HCT116 (cell line): ENCODE data around the gene ATXN1. TPM values are rescaled to one million over a fixed set of nuclear protein-coding genes. Genes with fewer than 3 reads are reported as not detected.
"Not testable (repeated sequence)": the region's sequence is repeated elsewhere in the genome, so short reads cannot be mapped to it uniquely, and the experiment has no call there.

Source experiments
- ATAC-seq: fragments of 200-7000 bp; cut with Tn5 transposase; 2 replicates; pipeline ENCODE4 v1.9.1; 2020; ENCODE audit warnings: mild to moderate bottlenecking, moderate library complexity
- BruUV-seq: library from RNA; stranded (reverse); fragments of 400-500 nt; replicated peaks from 2 replicates; lab custom pipeline; 2021; lab: Mats Ljungman, UMichigan
- CTCF ChIA-PET: fragments of 300-600 bp; sonication (Branson Sonifier 250); formaldehyde crosslinking; loops from one replicate; lab custom pipeline; 2021; ENCODE audit warnings: antibody characterized with exemption; lab: Charles Lee
- POLR2A ChIA-PET: fragments of 300-600, 350-600 bp; sonication (Branson Sonifier 250); formaldehyde crosslinking; loops from one replicate; lab custom pipeline; 2021; ENCODE audit warnings: antibody characterized with exemption; lab: Charles Lee
- RAD21 ChIA-PET, 2 experiments: fragments of 300-600 bp; sonication (Branson Sonifier 250); formaldehyde crosslinking; loops; one replicate each; lab custom pipeline; 2023; ENCODE audit warnings: low total read pairs in 2 of 2; ENCODE audit not compliant: uncharacterized antibody in 2 of 2, unreplicated experiment in 2 of 2, low non-redundant PET in 1 of 2; lab: Charles Lee
- DNase-seq: peaks from one replicate; pipeline ENCODE4 v3.0.0-alpha.2; 2010; ENCODE audit warnings: low read depth, low spot score
- H2AFZ ChIP-seq: fragments of 200-600 bp; shearing (Covaris generic), sonication (generic); 2 replicates; pipeline ENCODE4 v1.6.1; 2017; ENCODE audit warnings: low read depth, mixed run types, mixed read lengths, antibody characterized with exemption, low read length; ENCODE audit not compliant: poor library complexity, severe bottlenecking
- H3K27ac ChIP-seq: 2 replicates; pipeline ENCODE4 v1.5.1; 2012; ENCODE audit warnings: low read depth, low read length
- H3K27me3 ChIP-seq: fragments of 200-600 bp; sonication (generic); 2 replicates; pipeline ENCODE4 v1.6.1; 2016; ENCODE audit warnings: mixed run types, low read length, mixed read lengths; ENCODE audit not compliant: insufficient read depth
- H3K36me3 ChIP-seq, 2 experiments: fragments of 200-500 bp in 1 of 2; fragments of 200-600 bp in 1 of 2; sonication (Bioruptor generic) in 1 of 2; sonication (generic) in 1 of 2; 2 replicates each; pipeline versions ENCODE4 v1.5.1 to v1.6.1; 2014 to 2016; ENCODE audit warnings: low read length in 2 of 2, inconsistent platforms in 1 of 2, mixed read lengths in 1 of 2, mixed run types in 1 of 2; ENCODE audit not compliant: insufficient read depth in 2 of 2, control insufficient read depth in 1 of 2
- H3K4me1 ChIP-seq, 2 experiments: fragments of 200-600 bp in 1 of 2; sonication (generic) in 1 of 2; 2 replicates each; pipeline versions ENCODE4 v1.5.1 to v1.6.1; 2012 to 2017; ENCODE audit warnings: low read length in 2 of 2, inconsistent platforms in 1 of 2, mild to moderate bottlenecking in 1 of 2, mixed read lengths in 1 of 2, mixed run types in 1 of 2, moderate library complexity in 1 of 2; ENCODE audit not compliant: insufficient read depth in 2 of 2, control insufficient read depth in 1 of 2
- H3K4me2 ChIP-seq: fragments of 200-600 bp; sonication (generic); 2 replicates; pipeline ENCODE4 v1.6.1; 2017; ENCODE audit warnings: mixed run types, low read length, mixed read lengths
- H3K4me3 ChIP-seq, 2 experiments: fragments of 200-600 bp in 1 of 2; sonication (generic) in 1 of 2; replicated peaks in 1 of 2; 2 replicates each; pipeline ENCODE4 v1.5.1; 2011 to 2016; ENCODE audit warnings: low read length in 2 of 2, control low read depth in 1 of 2, low read depth in 1 of 2, mild to moderate bottlenecking in 1 of 2, mixed read lengths in 1 of 2, mixed run types in 1 of 2
- H3K79me2 ChIP-seq: fragments of 200-600 bp; sonication (generic); 2 replicates; pipeline ENCODE4 v1.6.1; 2017; ENCODE audit warnings: mild to moderate bottlenecking, mixed run types, low read length, moderate library complexity, mixed read lengths; ENCODE audit not compliant: insufficient read depth
- H3K9ac ChIP-seq: fragments of 200-600 bp; sonication (generic); 2 replicates; pipeline ENCODE4 v1.6.1; 2016; ENCODE audit warnings: low read length, mixed read lengths
- H3K9me2 ChIP-seq: fragments of 200-600 bp; sonication (generic), shearing (Covaris generic); 2 replicates; pipeline ENCODE4 v1.6.1; 2017; ENCODE audit warnings: mixed run types, mild to moderate bottlenecking, moderate library complexity; ENCODE audit not compliant: insufficient read depth
- H3K9me3 ChIP-seq, 2 experiments: fragments of 200-500 bp in 1 of 2; fragments of 200-600 bp in 1 of 2; sonication (Bioruptor generic) in 1 of 2; sonication (generic) in 1 of 2; 2 replicates each; pipeline ENCODE4 v1.6.1; 2014 to 2017; ENCODE audit warnings: low read length in 2 of 2, mixed read lengths in 2 of 2, inconsistent platforms in 1 of 2, low read depth in 1 of 2, mild to moderate bottlenecking in 1 of 2, mixed run types in 1 of 2, moderate library complexity in 1 of 2; ENCODE audit not compliant: control insufficient read depth in 1 of 2, insufficient read depth in 1 of 2
- H4K20me1 ChIP-seq: fragments of 200-600 bp; sonication (generic), shearing (Covaris generic); 2 replicates; pipeline ENCODE4 v1.6.1; 2017; ENCODE audit warnings: mixed run types, mild to moderate bottlenecking, moderate library complexity; ENCODE audit not compliant: insufficient read depth
- CEBPB ChIP-seq: IDR thresholded peaks from 2 replicates; pipeline ENCODE4 v1.6.1; 2012; ENCODE audit warnings: low read depth
- EZH2phosphoT487 ChIP-seq: fragments of 200-600 bp; IDR thresholded peaks from 2 replicates; pipeline ENCODE4 v1.6.1; 2018; ENCODE audit warnings: antibody characterized with exemption, borderline replicate concordance
- SP1 ChIP-seq: IDR thresholded peaks from 2 replicates; pipeline ENCODE4 v1.6.1; 2012; ENCODE audit warnings: low read depth
- TCF7L2 ChIP-seq: IDR thresholded peaks from 2 replicates; pipeline ENCODE4 v1.7.0; 2011; ENCODE audit warnings: borderline replicate concordance, inconsistent platforms; ENCODE audit not compliant: insufficient read depth, insufficient read length; ENCODE audit errors: extremely low read depth
- ZNF274 ChIP-seq: fragments of 200-500 bp; sonication (Bioruptor generic); IDR thresholded peaks from 2 replicates; pipeline ENCODE4 v1.6.1; 2014; ENCODE audit warnings: mild to moderate bottlenecking, low read depth, low read length, inconsistent platforms
- intact Hi-C: fragments of 100-400 bp; cut with micrococcal nuclease; formaldehyde crosslinking; loops from 2 replicates; pipeline ENCODE4 v1.10.0; 2022
- total RNA-seq: library from RNA; stranded (reverse); gene quantifications from one replicate; pipeline ENCODE4 v1.2.1, GENCODE V29; 2021; ENCODE audit not compliant: unreplicated experiment
- TF ChIP-seq, protein P1 (sequence below): IDR thresholded peaks from 2 replicates; pipeline ENCODE4 v1.6.1; 2012

ATXN1 gene
- total RNA-seq, 1 experiment from 2014 or later: 21.0 TPM

DNA sequence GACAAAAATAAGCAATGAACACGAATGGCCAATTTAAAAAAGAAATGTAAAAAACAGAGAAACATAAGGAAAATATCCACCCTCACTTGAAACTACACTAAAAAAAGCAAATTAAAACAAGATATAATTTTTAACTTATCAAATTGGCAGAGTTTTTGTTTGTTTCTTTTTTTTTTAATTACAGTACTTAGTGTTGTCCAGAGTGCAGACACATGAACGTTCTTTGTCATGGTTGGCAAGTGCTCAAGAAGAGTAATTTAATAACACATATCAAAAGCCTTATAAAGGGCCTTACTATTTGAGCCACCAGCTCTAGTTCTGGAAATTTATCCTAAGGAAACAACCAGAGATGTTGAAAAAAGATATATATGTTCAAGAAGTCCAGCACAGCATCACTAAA, 142.3 kb downstream of the ATXN1 start:
- H3K9me3 ChIP-seq: no peaks in the 10 kb centered on the region

DNA sequence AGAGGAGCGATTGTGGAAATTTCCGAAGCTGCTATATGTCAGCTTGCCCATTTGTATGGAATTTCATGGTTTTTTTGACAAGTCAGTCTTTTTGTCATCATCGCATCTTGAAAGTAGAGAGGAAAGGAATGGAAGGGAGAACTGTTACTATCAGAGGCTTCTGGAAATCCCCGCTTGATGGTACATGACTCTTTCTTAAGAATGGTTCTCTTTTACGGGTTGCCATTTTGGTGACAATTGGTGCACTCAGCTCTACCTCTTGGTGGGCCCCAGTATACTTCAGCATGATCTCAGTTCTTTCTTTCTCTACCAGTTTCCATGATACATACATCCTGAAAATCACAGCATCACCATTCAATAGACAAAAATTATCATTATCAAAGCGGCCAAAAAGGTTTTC, 146.0 kb downstream of the ATXN1 start:
- H3K9ac ChIP-seq, H3K9me3 ChIP-seq, CTCF ChIA-PET, H3K27ac ChIP-seq, H2AFZ ChIP-seq, H3K9me2 ChIP-seq, ATAC-seq, BruUV-seq, H4K20me1 ChIP-seq, H3K36me3 ChIP-seq, DNase-seq, POLR2A ChIA-PET, H3K4me1 ChIP-seq, H3K4me2 ChIP-seq, RAD21 ChIA-PET, H3K27me3 ChIP-seq, H3K4me3 ChIP-seq, H3K79me2 ChIP-seq, intact Hi-C loops: not testable (repeated sequence)

More for the DNA sequence above, 142.3 kb downstream of the ATXN1 start:
- Histone ChIP-seq H3K9ac (no peak overlapping the region), H3K4me3 (no peak overlapping the region), H3K4me2 (no peak overlapping the region), H2AFZ (no peak overlapping the region), H4K20me1 (no peaks in the 10 kb centered on the region), H3K27me3 (no peaks in the 10 kb centered on the region), H3K27ac (no peak overlapping the region), H3K36me3 (no peaks in the 10 kb centered on the region), H3K79me2 (no peaks in the 10 kb centered on the region), H3K9me2 (no peaks in the 10 kb centered on the region), H3K4me1 (no peaks in the 10 kb centered on the region)
- no peak for DNase-seq
- intact Hi-C loops: no loop called here
- ChIA-PET RAD21 (no interaction called here), CTCF (no interaction called here), POLR2A (no interaction called here)
- TF ChIP-seq TCF7L2 (no peak), CEBPB (no peak), ZNF274 (no peak), SP1 (no peak), EZH2phosphoT487 (no peak)
- TF ChIP-seq, protein P1, sequence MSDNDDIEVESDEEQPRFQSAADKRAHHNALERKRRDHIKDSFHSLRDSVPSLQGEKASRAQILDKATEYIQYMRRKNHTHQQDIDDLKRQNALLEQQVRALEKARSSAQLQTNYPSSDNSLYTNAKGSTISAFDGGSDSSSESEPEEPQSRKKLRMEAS: no peak
- no TSS peak for BruUV-seq
- ATAC-seq: no peak

DNA sequence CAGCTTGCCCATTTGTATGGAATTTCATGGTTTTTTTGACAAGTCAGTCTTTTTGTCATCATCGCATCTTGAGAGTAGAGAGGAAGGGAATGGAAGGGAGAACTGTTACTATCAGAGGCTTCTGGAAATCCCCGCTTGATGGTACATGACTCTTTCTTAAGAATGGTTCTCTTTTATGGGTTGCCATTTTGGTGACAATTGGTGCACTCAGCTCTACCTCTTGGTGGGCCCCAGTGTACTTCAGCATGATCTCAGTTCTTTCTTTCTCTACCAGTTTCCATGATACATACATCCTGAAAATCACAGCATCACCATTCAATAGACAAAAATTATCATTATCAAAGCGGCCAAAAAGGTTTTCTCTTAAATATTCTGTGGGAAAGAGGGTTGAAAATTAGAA, 147.1 kb downstream of the ATXN1 start:
- H3K9me3 ChIP-seq, DNase-seq, H3K27me3 ChIP-seq, H3K9ac ChIP-seq, intact Hi-C loops, H3K79me2 ChIP-seq, RAD21 ChIA-PET, H3K4me3 ChIP-seq, H3K36me3 ChIP-seq, BruUV-seq, H3K9me2 ChIP-seq, H3K4me2 ChIP-seq, ATAC-seq, CTCF ChIA-PET, POLR2A ChIA-PET, H2AFZ ChIP-seq, H3K27ac ChIP-seq, H4K20me1 ChIP-seq, H3K4me1 ChIP-seq: not testable (repeated sequence)

DNA sequence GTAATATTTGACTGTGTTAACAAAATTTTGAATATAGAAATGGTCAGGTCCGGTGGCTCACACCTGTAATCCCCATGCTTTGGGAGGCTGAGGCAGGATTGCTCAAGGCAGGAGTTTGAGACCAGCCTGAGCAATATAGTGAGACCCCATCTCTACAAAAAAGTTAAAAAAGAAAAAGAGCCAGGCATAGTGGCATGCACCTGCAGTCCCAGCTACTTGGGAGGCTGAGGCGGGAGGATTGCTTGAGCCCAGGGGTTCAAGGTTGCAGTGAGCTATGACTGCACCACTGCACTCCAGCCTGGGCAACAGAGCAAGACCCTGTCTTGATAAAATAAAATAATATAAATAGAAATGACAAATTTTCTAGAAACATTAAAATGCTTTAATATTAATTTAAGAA, 147.8 kb downstream of the ATXN1 start:
- H3K27me3 ChIP-seq, H3K36me3 ChIP-seq, intact Hi-C loops, H3K27ac ChIP-seq, H3K4me1 ChIP-seq, ATAC-seq, H3K79me2 ChIP-seq, H4K20me1 ChIP-seq, BruUV-seq, H2AFZ ChIP-seq, H3K4me2 ChIP-seq, H3K9me2 ChIP-seq, CTCF ChIA-PET, DNase-seq, H3K4me3 ChIP-seq, H3K9ac ChIP-seq, POLR2A ChIA-PET, H3K9me3 ChIP-seq, RAD21 ChIA-PET: not testable (repeated sequence)
